A549 (cell line): ENCODE measurements around the gene VPS50.

Source experiments
- CTCF ChIP-seq: fragments of >200 bp; sonication (Bioruptor Twin); formaldehyde crosslinking; IDR thresholded peaks from 3 replicates; pipeline ENCODE4 v1.5.1; 2016
- EP300 ChIP-seq, 2 experiments: fragments of >200 bp; sonication (Bioruptor Twin); formaldehyde crosslinking; IDR thresholded peaks; 2 replicates in 1 of 2; 3 replicates in 1 of 2; pipeline ENCODE4 v1.6.1; 2016 to 2017
- MAX ChIP-seq: IDR thresholded peaks from 2 replicates; pipeline ENCODE4 v1.6.1; 2012
- POLR2A ChIP-seq: IDR thresholded peaks from 2 replicates; pipeline ENCODE4 v1.6.1; 2012; ENCODE audit warnings: mild to moderate bottlenecking, low read length
- SMC3 ChIP-seq: fragments of >200 bp; sonication (Bioruptor Twin); formaldehyde crosslinking; IDR thresholded peaks from 3 replicates; pipeline ENCODE4 v1.6.1; 2018; ENCODE audit warnings: inconsistent platforms

DNA sequence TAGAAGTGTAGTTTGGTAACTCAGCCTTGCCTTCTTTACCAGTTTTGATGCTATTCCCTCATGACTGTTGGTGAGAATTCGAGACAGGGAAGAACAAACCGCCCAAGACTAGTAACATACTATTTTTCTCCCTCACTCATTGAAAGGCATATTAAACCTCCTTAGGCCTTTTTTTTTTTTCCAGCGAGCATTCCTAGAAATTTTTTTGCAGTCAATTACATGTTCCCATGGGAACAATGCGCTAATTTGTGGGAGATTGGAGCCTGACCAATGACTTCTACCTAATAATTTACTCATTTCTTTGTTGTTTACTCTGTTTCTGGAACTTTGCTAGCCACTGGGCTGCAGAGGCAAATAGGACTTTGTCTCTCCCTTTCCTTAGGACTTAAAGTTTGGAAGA lies 6.0 kb downstream of the VPS50 start:
- no peak for TF ChIP-seq CTCF
- TF ChIP-seq SMC3: no peak
- no peak for TF ChIP-seq MAX
- TF ChIP-seq POLR2A: no peak
- no peak for TF ChIP-seq EP300 (IDR thresholded peaks at IDR 0.05)
